Neural cell (in vitro differentiated cells): ENCODE measurements around the gene PPP1R9B. TPM values are rescaled to one million over a fixed set of nuclear protein-coding genes. Genes with fewer than 3 reads are reported as not detected.

Source experiments
- H2AFZ ChIP-seq: fragments of 200-600, 300-800 bp; sonication (generic), shearing (Covaris generic); 2 replicates; pipeline ENCODE4 v1.6.0; 2014; ENCODE audit warnings: low read depth, mild to moderate bottlenecking, antibody characterized with exemption, low read length, moderate library complexity
- H3F3A ChIP-seq: fragments of 200-600 bp; shearing (Covaris generic); 2 replicates; pipeline ENCODE4 v1.6.1; 2016; ENCODE audit warnings: mild to moderate bottlenecking, moderate library complexity, mixed read lengths, antibody characterized with exemption, low read length; ENCODE audit not compliant: insufficient read depth, poor library complexity, severe bottlenecking
- H3K27ac ChIP-seq: fragments of 200-600, 300-800 bp; sonication (generic), shearing (Covaris generic); 2 replicates; pipeline ENCODE4 v1.5.1; 2014; ENCODE audit warnings: mild to moderate bottlenecking, low read length, moderate library complexity
- H3K27me3 ChIP-seq: fragments of 300-800, 200-600 bp; sonication (generic), shearing (Covaris generic); 2 replicates; pipeline ENCODE4 v1.6.0; 2014; ENCODE audit warnings: mild to moderate bottlenecking, low read depth, low read length, moderate library complexity; ENCODE audit not compliant: insufficient read depth
- H3K36me3 ChIP-seq: fragments of 300-800, 200-600 bp; sonication (generic), shearing (Covaris generic); 2 replicates; pipeline ENCODE4 v1.5.1; 2014; ENCODE audit warnings: mild to moderate bottlenecking, antibody characterized with exemption, low read length, moderate library complexity; ENCODE audit not compliant: insufficient read depth
- H3K4me2 ChIP-seq: fragments of 300-800, 200-600 bp; sonication (generic), shearing (Covaris generic); 2 replicates; pipeline ENCODE4 v1.6.0; 2014; ENCODE audit warnings: mild to moderate bottlenecking, low read length
- H3K4me3 ChIP-seq: fragments of 300-800, 200-600 bp; sonication (generic), shearing (Covaris generic); 2 replicates; pipeline ENCODE4 v1.5.1; 2014; ENCODE audit warnings: mild to moderate bottlenecking, low read length, moderate library complexity
- H3K79me2 ChIP-seq: fragments of 200-600 bp; shearing (Covaris generic); replicated peaks from 2 replicates; pipeline ENCODE4 v1.6.0; 2014; ENCODE audit warnings: mild to moderate bottlenecking, low read length, moderate library complexity; ENCODE audit not compliant: insufficient read depth
- H3K9ac ChIP-seq: fragments of 300-800, 200-600 bp; sonication (generic), shearing (Covaris generic); 2 replicates; pipeline ENCODE4 v1.6.1; 2016; ENCODE audit warnings: mild to moderate bottlenecking, low read length, mixed read lengths
- H3K9me2 ChIP-seq: fragments of 200-600 bp; shearing (Covaris generic); 2 replicates; pipeline ENCODE4 v1.6.1; 2016; ENCODE audit warnings: mild to moderate bottlenecking, low read length, mixed read lengths; ENCODE audit not compliant: insufficient read depth
- H3K9me3 ChIP-seq: fragments of 200-600, 300-800 bp; sonication (generic), shearing (Covaris generic); 2 replicates; pipeline ENCODE4 v1.6.1; 2016; ENCODE audit warnings: mild to moderate bottlenecking, mixed run types, low read length, moderate library complexity, mixed read lengths
- H4K20me1 ChIP-seq: fragments of 200-600 bp; shearing (Covaris generic); 2 replicates; pipeline ENCODE4 v1.6.1; 2016; ENCODE audit warnings: mild to moderate bottlenecking, mixed run types; ENCODE audit not compliant: insufficient read depth
- CTCF ChIP-seq: fragments of 450-650 bp; IDR thresholded peaks from 2 replicates; pipeline ENCODE4 v1.5.1; 2014; ENCODE audit warnings: antibody characterized with exemption, mild to moderate bottlenecking, moderate library complexity; ENCODE audit not compliant: poor library complexity, severe bottlenecking
- EP300 ChIP-seq: fragments of 450-650 bp; conservative IDR thresholded peaks from 2 replicates; pipeline ENCODE4 v1.6.1; 2014; ENCODE audit warnings: antibody characterized with exemption, mild to moderate bottlenecking, moderate library complexity; ENCODE audit not compliant: poor library complexity, severe bottlenecking
- EZH2 ChIP-seq: fragments of 200-600, 300-800 bp; shearing (Covaris generic), sonication (generic); IDR thresholded peaks from 2 replicates; pipeline ENCODE4 v1.6.1; 2014; ENCODE audit warnings: antibody characterized with exemption, low read length, borderline replicate concordance, mild to moderate bottlenecking; ENCODE audit not compliant: insufficient read depth, poor library complexity, severe bottlenecking
- MXI1 ChIP-seq: fragments of 450-650 bp; conservative IDR thresholded peaks from 2 replicates; pipeline ENCODE4 v1.6.1; 2014; ENCODE audit warnings: antibody characterized with exemption, mild to moderate bottlenecking; ENCODE audit not compliant: poor library complexity, severe bottlenecking
- POLR2AphosphoS5 ChIP-seq: IDR thresholded peaks from 2 replicates; pipeline ENCODE4 v1.6.1; 2012
- RAD21 ChIP-seq: fragments of 450-650 bp; conservative IDR thresholded peaks from 2 replicates; pipeline ENCODE4 v1.6.1; 2014; ENCODE audit warnings: antibody characterized with exemption, mild to moderate bottlenecking, moderate library complexity
- REST ChIP-seq: IDR thresholded peaks from 2 replicates; pipeline ENCODE4 v1.6.1; 2012; ENCODE audit warnings: borderline replicate concordance
- SMC3 ChIP-seq: fragments of 450-650 bp; conservative IDR thresholded peaks from 2 replicates; pipeline ENCODE4 v1.6.1; 2014; ENCODE audit warnings: antibody characterized with exemption, mild to moderate bottlenecking, moderate library complexity; ENCODE audit not compliant: poor library complexity
- TAF1 ChIP-seq: IDR thresholded peaks from 2 replicates; pipeline ENCODE4 v1.6.1; 2012; ENCODE audit warnings: low read depth
- polyA plus RNA-seq: library from polyadenylated mRNA; depleted of rRNA; stranded (reverse); fragments of >200 nt; gene quantifications from 2 replicates; pipeline ENCODE4 v1.2.3, GENCODE V29; 2014

The PPP1R9B gene
- polyA plus RNA-seq, 1 donor from 2014 or later = 29.2 TPM

GRCh38 chr17:50139185-50139783 is 11.2 kb downstream of the PPP1R9B start:
- Histone ChIP-seq H3K9ac (no peak overlapping the region), H3K9me3 (no peaks in the 10 kb centered on the region), H3K4me2 (no peak overlapping the region), H2AFZ (no peak overlapping the region), H3K27ac (no peak overlapping the region), H3K27me3 (no peaks in the 10 kb centered on the region), H3K79me2 (no peaks in the 10 kb centered on the region), H3K9me2 (no peaks in the 10 kb centered on the region), H3K4me3 (no peak overlapping the region), H3K36me3 (peaks cover 14% of the 10 kb centered on the region), H3F3A (no peaks in the 10 kb centered on the region), H4K20me1 (no peaks in the 10 kb centered on the region)
- TF ChIP-seq EP300 (no peak), SMC3 (no peak), RAD21 (no peak), CTCF (no peak), MXI1 (no peak), POLR2AphosphoS5 (no peak), REST (no peak), EZH2 (no peak)

GRCh38 chr17:50137042-50137441 is 13.4 kb downstream of the PPP1R9B start:
- Histone ChIP-seq H3K9ac (no peak overlapping the region), H3K4me2 (no peak overlapping the region), H3K27ac (no peak overlapping the region), H3K9me3 (no peaks in the 10 kb centered on the region), H3K36me3 (peaks cover 14% of the 10 kb centered on the region), H3K27me3 (no peaks in the 10 kb centered on the region), H3K9me2 (no peaks in the 10 kb centered on the region), H3F3A (no peaks in the 10 kb centered on the region), H2AFZ (no peak overlapping the region), H3K79me2 (no peaks in the 10 kb centered on the region), H3K4me3 (no peak overlapping the region), H4K20me1 (no peaks in the 10 kb centered on the region)
- TF ChIP-seq EZH2 (no peak), REST (no peak), MXI1 (no peak), POLR2AphosphoS5 (no peak), TAF1 (no peak), RAD21 (no peak), SMC3 (no peak), CTCF (no peak), EP300 (no peak)
